ENCODE data around the gene LDLRAD2. TPM values are rescaled to one million over a fixed set of nuclear protein-coding genes. Genes with fewer than 3 reads are reported as not detected.
"Not testable (repeated sequence)": the region's sequence is repeated elsewhere in the genome, so short reads cannot be mapped to it uniquely, and the experiment has no call there.

The LDLRAD2 gene
- total RNA-seq = 0.10 TPM

- DNase-seq = no peak
These were observed at the start of gene LDLRAD2 for GRCh38 chr1:21811875-21812305. LDLRAD2 (plus strand) TSS chr1:21812265; CDS start chr1:21812452, 187 bp downstream.

- no peak for DNase-seq
These were observed 48.8 kb upstream of the LDLRAD2 start for GRCh38 chr1:21763236-21763635.

- DNase-seq = no peak
These were observed 48.2 kb upstream of the LDLRAD2 start for GRCh38 chr1:21763694-21764419.

GRCh38 chr1:21764615-21765423 is 47.2 kb upstream of the LDLRAD2 start:
- DNase-seq = peak; percentile 42

GRCh38 chr1:21766210-21766609 is 45.9 kb upstream of the LDLRAD2 start:
- no peak for DNase-seq

GRCh38 chr1:21767106-21767505 is 45.0 kb upstream of the LDLRAD2 start:
- not testable (repeated sequence) for DNase-seq

- no peak for DNase-seq
These were observed 41.9 kb upstream of the LDLRAD2 start for GRCh38 chr1:21770201-21770600.

GRCh38 chr1:21770602-21771001 is 41.5 kb upstream of the LDLRAD2 start:
- not testable (repeated sequence) for DNase-seq

- not testable (repeated sequence) for DNase-seq
These were observed 40.4 kb upstream of the LDLRAD2 start for GRCh38 chr1:21771672-21772071.

GRCh38 chr1:21773585-21773984 is 38.5 kb upstream of the LDLRAD2 start:
- DNase-seq = no peak

- DNase-seq = no peak
These were observed 37.1 kb upstream of the LDLRAD2 start for GRCh38 chr1:21774835-21775549.

- DNase-seq = no peak
These were observed 36.5 kb upstream of the LDLRAD2 start for GRCh38 chr1:21775550-21775914.

GRCh38 chr1:21775985-21776562 is 36.0 kb upstream of the LDLRAD2 start:
- DNase-seq = no peak

- DNase-seq = not testable (repeated sequence)
These were observed 35.1 kb upstream of the LDLRAD2 start for GRCh38 chr1:21776925-21777324.

- DNase-seq = no peak
These were observed 33.7 kb upstream of the LDLRAD2 start for GRCh38 chr1:21778405-21778727.

GRCh38 chr1:21779613-21780521 is 32.2 kb upstream of the LDLRAD2 start:
- no peak for DNase-seq

GRCh38 chr1:21781815-21782348 is 30.2 kb upstream of the LDLRAD2 start:
- DNase-seq = peak; percentile 38

- DNase-seq = peak; percentile 49
These were observed 29.7 kb upstream of the LDLRAD2 start for GRCh38 chr1:21782349-21782867.

- peak; percentile 97 for DNase-seq
These were observed 29.0 kb upstream of the LDLRAD2 start, which contains the start of gene USP48 for GRCh38 chr1:21782868-21783678. USP48 (minus strand) TSS chr1:21783149; CDS start chr1:21782957, 192 bp downstream.

Measured in skin of body (tissue), 2 donors.